ENCODE measurements around the gene GSC2. TPM values are rescaled to one million over a fixed set of nuclear protein-coding genes. Genes with fewer than 3 reads are reported as not detected.

The GSC2 gene
- total RNA-seq, 5 donors from 2014 or later (not counting 1 experiment from before 2014, with no cell fraction given) = not detected

- POLR2A ChIA-PET = no interaction called here
- no peaks in the 10 kb centered on the region for H3K9me3 Mint-ChIP-seq
- H3K27ac Mint-ChIP-seq = no peak overlapping the region
- no peak overlapping the region for H3K27ac ChIP-seq (ENCODE audit: low read length)
- WGBS (ENCODE audit: insufficient coverage) = 94% methylated on average over 12 of the region's 16 CpGs
- no peak for DNase-seq
- no peaks in the 10 kb centered on the region for H3K36me3 ChIP-seq (ENCODE audit: control insufficient read depth in 2 of 2, extremely low read depth in 1 of 2, insufficient read depth in 1 of 2, low read length in 1 of 2)
- H3K9me3 ChIP-seq = no peaks in the 10 kb centered on the region
- peaks cover 9 to 16% (median 11%) of the 10 kb centered on the region in 3 donors for H3K4me1 Mint-ChIP-seq
- no peak for ATAC-seq (replicated peaks in 1 of 4)
- no peak overlapping the region for H3K4me3 Mint-ChIP-seq
- H3K27me3 Mint-ChIP-seq = peaks cover 3 to 11% of the 10 kb centered on the region in 2 donors
- peaks cover 0 to 9% of the 10 kb centered on the region in 2 experiments for H3K4me1 ChIP-seq (ENCODE audit: control insufficient read depth in 1 of 2, extremely low read depth in 1 of 2, insufficient read depth in 2 of 2, low read length in 2 of 2)
- H3K27me3 ChIP-seq (replicated peaks in 1 of 2; ENCODE audit: control insufficient read depth in 2 of 2, extremely low read depth in 1 of 2, insufficient read depth in 2 of 2, low read length in 1 of 2) = peaks cover 0 to 14% of the 10 kb centered on the region in 2 experiments
- H3K4me3 ChIP-seq (ENCODE audit: control insufficient read depth in 1 of 2, extremely low read depth in 1 of 2, low read length in 1 of 2) = no peak overlapping the region
- CTCF ChIA-PET = no interaction called here
- H3K36me3 Mint-ChIP-seq = no peaks in the 10 kb centered on the region
Observed at GRCh38 chr22:19194766-19195536, 44.9 kb upstream of the GSC2 start.

- Mint-ChIP-seq H3K36me3 (no peaks in the 10 kb centered on the region), H3K27ac (no peak overlapping the region), H3K4me3 (no peak overlapping the region), H3K4me1 (peaks cover 9 to 16% (median 11%) of the 10 kb centered on the region in 3 donors), H3K27me3 (peaks cover 2 to 11% of the 10 kb centered on the region in 2 donors), H3K9me3 (no peaks in the 10 kb centered on the region)
- peaks cover 0 to 9% of the 10 kb centered on the region in 2 experiments for H3K4me1 ChIP-seq (ENCODE audit: control insufficient read depth in 1 of 2, extremely low read depth in 1 of 2, insufficient read depth in 2 of 2, low read length in 2 of 2)
- H3K27me3 ChIP-seq (replicated peaks in 1 of 2; ENCODE audit: control insufficient read depth in 2 of 2, extremely low read depth in 1 of 2, insufficient read depth in 2 of 2, low read length in 1 of 2) = peaks cover 0 to 14% of the 10 kb centered on the region in 2 experiments
- DNase-seq (no peak), ATAC-seq (replicated peaks in 1 of 4) (no peak)
- H3K27ac ChIP-seq (ENCODE audit: low read length) = no peak overlapping the region
- WGBS (ENCODE audit: insufficient coverage) = 88% methylated on average over 4 of the region's 6 CpGs
- POLR2A ChIA-PET = no interaction called here
- H3K4me3 ChIP-seq (ENCODE audit: control insufficient read depth in 1 of 2, extremely low read depth in 1 of 2, low read length in 1 of 2) = no peak overlapping the region
- no peaks in the 10 kb centered on the region for H3K9me3 ChIP-seq
- CTCF ChIA-PET = no interaction called here
- H3K36me3 ChIP-seq (ENCODE audit: control insufficient read depth in 2 of 2, extremely low read depth in 1 of 2, insufficient read depth in 1 of 2, low read length in 1 of 2) = no peaks in the 10 kb centered on the region
Observed at GRCh38 chr22:19193879-19194278, 43.8 kb upstream of the GSC2 start.

GRCh38 chr22:19187716-19188563 lies 37.8 kb upstream of the GSC2 start:
- 88% methylated on average over 4 of the region's 6 CpGs for WGBS (ENCODE audit: insufficient coverage)

GRCh38 chr22:19184276-19184997 lies 34.3 kb upstream of the GSC2 start:
- Mint-ChIP-seq H3K36me3 (no peaks in the 10 kb centered on the region), H3K4me3 (no peak overlapping the region), H3K27me3 (no peaks in the 10 kb centered on the region), H3K4me1 (peaks cover 9 to 16% (median 15%) of the 10 kb centered on the region in 3 donors), H3K9me3 (no peaks in the 10 kb centered on the region), H3K27ac (no peak overlapping the region)
- peaks cover 0 to 9% of the 10 kb centered on the region in 2 experiments for H3K27me3 ChIP-seq (replicated peaks in 1 of 2; ENCODE audit: control insufficient read depth in 2 of 2, extremely low read depth in 1 of 2, insufficient read depth in 2 of 2, low read length in 1 of 2)
- no peaks in the 10 kb centered on the region for H3K9me3 ChIP-seq
- H3K4me1 ChIP-seq (ENCODE audit: control insufficient read depth in 1 of 2, extremely low read depth in 1 of 2, insufficient read depth in 2 of 2, low read length in 2 of 2) = peaks cover 0 to 15% of the 10 kb centered on the region in 2 experiments
- no peak overlapping the region for H3K4me3 ChIP-seq (ENCODE audit: control insufficient read depth in 1 of 2, extremely low read depth in 1 of 2, low read length in 1 of 2)
- 85% methylated on average over 19 of the region's 20 CpGs for WGBS (ENCODE audit: insufficient coverage)
- DNase-seq (no peak), ATAC-seq (replicated peaks in 1 of 4) (no peak)
- H3K27ac ChIP-seq (ENCODE audit: low read length) = no peak overlapping the region
- ChIA-PET POLR2A (no interaction called here), CTCF (no interaction called here)
- H3K36me3 ChIP-seq (ENCODE audit: control insufficient read depth in 2 of 2, extremely low read depth in 1 of 2, insufficient read depth in 1 of 2, low read length in 1 of 2) = no peaks in the 10 kb centered on the region

More at GRCh38 chr22:19187716-19188563, 37.8 kb upstream of the GSC2 start:
- H3K4me1 ChIP-seq (ENCODE audit: control insufficient read depth in 1 of 2, extremely low read depth in 1 of 2, insufficient read depth in 2 of 2, low read length in 2 of 2) = no peaks in the 10 kb centered on the region
- ChIA-PET CTCF (interaction anchor here in 1 of 2 donors (0.5 kb wide), 1 partner anchor 1945 kb away, joined by 3 read pairs; no protein-coding TSS in a partner anchor), POLR2A (no interaction called here)
- ATAC-seq (replicated peaks in 1 of 4) = no peak
- no peaks in the 10 kb centered on the region for H3K27me3 Mint-ChIP-seq
- H3K36me3 Mint-ChIP-seq = no peaks in the 10 kb centered on the region
- H3K36me3 ChIP-seq (ENCODE audit: control insufficient read depth in 2 of 2, extremely low read depth in 1 of 2, insufficient read depth in 1 of 2, low read length in 1 of 2) = no peaks in the 10 kb centered on the region
- no peak for DNase-seq
- H3K9me3 Mint-ChIP-seq = no peaks in the 10 kb centered on the region
- H3K4me3 Mint-ChIP-seq = no peak overlapping the region
- H3K4me1 Mint-ChIP-seq = no peaks in the 10 kb centered on the region
- no peak overlapping the region for H3K27ac ChIP-seq (ENCODE audit: low read length)
- no peak overlapping the region for H3K27ac Mint-ChIP-seq
- H3K9me3 ChIP-seq = no peaks in the 10 kb centered on the region
- H3K27me3 ChIP-seq (replicated peaks in 1 of 2; ENCODE audit: control insufficient read depth in 2 of 2, extremely low read depth in 1 of 2, insufficient read depth in 2 of 2, low read length in 1 of 2) = peaks cover 0 to 5% of the 10 kb centered on the region in 2 experiments
- H3K4me3 ChIP-seq (ENCODE audit: control insufficient read depth in 1 of 2, extremely low read depth in 1 of 2, low read length in 1 of 2) = no peak overlapping the region

- no peak overlapping the region for H3K4me3 Mint-ChIP-seq
- ChIA-PET CTCF (no interaction called here), POLR2A (no interaction called here)
- WGBS (ENCODE audit: insufficient coverage) = 79% methylated on average over 9 of the region's 9 CpGs
- peaks cover 12 to 19% (median 19%) of the 10 kb centered on the region in 3 donors for H3K4me1 Mint-ChIP-seq
- Histone ChIP-seq H3K4me3 (ENCODE audit: control insufficient read depth in 1 of 2, extremely low read depth in 1 of 2, low read length in 1 of 2) (no peak overlapping the region), H3K36me3 (ENCODE audit: control insufficient read depth in 2 of 2, extremely low read depth in 1 of 2, insufficient read depth in 1 of 2, low read length in 1 of 2) (no peaks in the 10 kb centered on the region), H3K27me3 (replicated peaks in 1 of 2; ENCODE audit: control insufficient read depth in 2 of 2, extremely low read depth in 1 of 2, insufficient read depth in 2 of 2, low read length in 1 of 2) (peaks cover 0 to 9% of the 10 kb centered on the region in 2 experiments), H3K4me1 (ENCODE audit: control insufficient read depth in 1 of 2, extremely low read depth in 1 of 2, insufficient read depth in 2 of 2, low read length in 2 of 2) (peaks cover 0 to 21% of the 10 kb centered on the region in 2 experiments), H3K27ac (ENCODE audit: low read length) (no peak overlapping the region), H3K9me3 (no peaks in the 10 kb centered on the region)
- H3K9me3 Mint-ChIP-seq = no peaks in the 10 kb centered on the region
- no peak for ATAC-seq (replicated peaks in 1 of 4)
- H3K36me3 Mint-ChIP-seq = no peaks in the 10 kb centered on the region
- no peak overlapping the region for H3K27ac Mint-ChIP-seq
- H3K27me3 Mint-ChIP-seq = no peaks in the 10 kb centered on the region
- DNase-seq = no peak
Observed at GRCh38 chr22:19183216-19183615, 33.1 kb upstream of the GSC2 start.

- no peak overlapping the region for H3K27ac ChIP-seq (ENCODE audit: low read length)
- no peaks in the 10 kb centered on the region for H3K27me3 Mint-ChIP-seq
- H3K27me3 ChIP-seq (replicated peaks in 1 of 2; ENCODE audit: control insufficient read depth in 2 of 2, extremely low read depth in 1 of 2, insufficient read depth in 2 of 2, low read length in 1 of 2) = peaks cover 0 to 9% of the 10 kb centered on the region in 2 experiments
- ATAC-seq (replicated peaks in 1 of 4) = no peak
- no peak for DNase-seq
- 58% methylated on average over 4 of the region's 9 CpGs for WGBS (ENCODE audit: insufficient coverage)
- ChIA-PET CTCF (no interaction called here), POLR2A (no interaction called here)
- H3K4me1 Mint-ChIP-seq = peaks cover 12 to 19% (median 19%) of the 10 kb centered on the region in 3 donors
- H3K9me3 Mint-ChIP-seq = no peaks in the 10 kb centered on the region
- peaks cover 0 to 24% of the 10 kb centered on the region in 2 experiments for H3K4me1 ChIP-seq (ENCODE audit: control insufficient read depth in 1 of 2, extremely low read depth in 1 of 2, insufficient read depth in 2 of 2, low read length in 2 of 2)
- no peaks in the 10 kb centered on the region for H3K9me3 ChIP-seq
- no peaks in the 10 kb centered on the region for H3K36me3 Mint-ChIP-seq
- H3K27ac Mint-ChIP-seq = no peak overlapping the region
- H3K4me3 Mint-ChIP-seq = no peak overlapping the region
- no peaks in the 10 kb centered on the region for H3K36me3 ChIP-seq (ENCODE audit: control insufficient read depth in 2 of 2, extremely low read depth in 1 of 2, insufficient read depth in 1 of 2, low read length in 1 of 2)
- H3K4me3 ChIP-seq (ENCODE audit: control insufficient read depth in 1 of 2, extremely low read depth in 1 of 2, low read length in 1 of 2) = no peak overlapping the region
Observed at GRCh38 chr22:19182472-19183157, 32.5 kb upstream of the GSC2 start.
